ENCODE results near the gene STAMBPL1.

- TF ChIP-seq, protein P1, sequence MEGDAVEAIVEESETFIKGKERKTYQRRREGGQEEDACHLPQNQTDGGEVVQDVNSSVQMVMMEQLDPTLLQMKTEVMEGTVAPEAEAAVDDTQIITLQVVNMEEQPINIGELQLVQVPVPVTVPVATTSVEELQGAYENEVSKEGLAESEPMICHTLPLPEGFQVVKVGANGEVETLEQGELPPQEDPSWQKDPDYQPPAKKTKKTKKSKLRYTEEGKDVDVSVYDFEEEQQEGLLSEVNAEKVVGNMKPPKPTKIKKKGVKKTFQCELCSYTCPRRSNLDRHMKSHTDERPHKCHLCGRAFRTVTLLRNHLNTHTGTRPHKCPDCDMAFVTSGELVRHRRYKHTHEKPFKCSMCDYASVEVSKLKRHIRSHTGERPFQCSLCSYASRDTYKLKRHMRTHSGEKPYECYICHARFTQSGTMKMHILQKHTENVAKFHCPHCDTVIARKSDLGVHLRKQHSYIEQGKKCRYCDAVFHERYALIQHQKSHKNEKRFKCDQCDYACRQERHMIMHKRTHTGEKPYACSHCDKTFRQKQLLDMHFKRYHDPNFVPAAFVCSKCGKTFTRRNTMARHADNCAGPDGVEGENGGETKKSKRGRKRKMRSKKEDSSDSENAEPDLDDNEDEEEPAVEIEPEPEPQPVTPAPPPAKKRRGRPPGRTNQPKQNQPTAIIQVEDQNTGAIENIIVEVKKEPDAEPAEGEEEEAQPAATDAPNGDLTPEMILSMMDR (IDR thresholded peaks at IDR 0.05; ENCODE audit: low read depth, low read length, poor library complexity, severe bottlenecking): no peak
- no peak for TF ChIP-seq EZH2phosphoT487 (IDR thresholded peaks at IDR 0.05; ENCODE audit: borderline replicate concordance, low read length)
These were observed 31.5 kb upstream of the STAMBPL1 start for GRCh38 chr10:88848499-88848898.
